HUES48 (cell line): ENCODE measurements around the gene NEURL1B.

Experiments used
- H3K27ac ChIP-seq: one replicate; pipeline ENCODE4 v1.7.0; 2013; ENCODE audit warnings: low read depth, low read length, inconsistent platforms
- H3K27me3 ChIP-seq: 2 replicates; pipeline ENCODE4 v1.6.1; 2013; ENCODE audit warnings: mild to moderate bottlenecking, low read length; ENCODE audit not compliant: control insufficient read depth, insufficient read depth
- H3K36me3 ChIP-seq: 2 replicates; pipeline ENCODE4 v1.6.1; 2013; ENCODE audit warnings: low read length; ENCODE audit not compliant: control insufficient read depth, insufficient read depth
- H3K4me1 ChIP-seq: 2 replicates; pipeline ENCODE4 v1.6.1; 2013; ENCODE audit warnings: mild to moderate bottlenecking, low read length; ENCODE audit not compliant: control insufficient read depth, insufficient read depth
- H3K4me3 ChIP-seq: 2 replicates; pipeline ENCODE4 v1.5.1; 2013; ENCODE audit warnings: mild to moderate bottlenecking, low read depth, low read length
- H3K9ac ChIP-seq: 2 replicates; pipeline ENCODE4 v1.6.1; 2013; ENCODE audit warnings: mild to moderate bottlenecking, low read depth, low read length, moderate library complexity
- H3K9me3 ChIP-seq: 2 replicates; pipeline ENCODE4 v1.6.1; 2013; ENCODE audit warnings: low read length; ENCODE audit not compliant: control insufficient read depth, insufficient read depth

NEURL1B gene

DNA sequence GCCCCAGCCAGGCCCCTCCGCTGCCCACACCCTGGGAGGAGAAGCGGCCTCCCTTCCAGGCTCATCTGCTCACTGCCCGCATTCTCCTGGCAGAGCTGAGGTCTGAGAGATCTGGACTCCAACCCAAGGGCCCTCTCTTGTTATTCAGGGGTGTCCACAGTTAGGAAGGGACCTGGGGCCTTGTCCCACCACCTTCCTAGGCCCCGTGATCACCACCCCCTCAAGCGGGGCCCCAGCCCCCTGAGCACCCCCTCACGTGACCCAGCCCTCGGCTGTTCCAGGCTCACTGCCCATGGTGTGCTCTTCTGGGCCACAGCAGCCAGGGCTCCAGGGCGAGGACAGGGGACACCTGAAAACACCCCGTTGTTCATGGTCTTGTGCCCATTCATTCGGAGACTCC lies 48.7 kb downstream of the NEURL1B start:
- peaks cover 9% of the 10 kb centered on the region for H3K27me3 ChIP-seq
- no peak overlapping the region for H3K9ac ChIP-seq
- H3K4me1 ChIP-seq, result peaks cover 6% of the 10 kb centered on the region; the same call in 1 of the 2 replicates
- no peaks in the 10 kb centered on the region for H3K9me3 ChIP-seq
- peaks cover 5% of the 10 kb centered on the region; the same call in 1 of the 2 replicates for H3K36me3 ChIP-seq
- H3K27ac ChIP-seq, result no peak overlapping the region
- H3K4me3 ChIP-seq, result no peak overlapping the region

GRCh38 chr5:172690258-172691075 lies 49.4 kb downstream of the NEURL1B start:
- Histone ChIP-seq H3K27ac (no peak overlapping the region), H3K27me3 (0 out of 2 replicates have a peak, but pooled peaks cover 2% of the 10 kb centered on the region), H3K36me3 (peaks cover 5% of the 10 kb centered on the region; the same call in 1 of the 2 replicates), H3K4me3 (no peak overlapping the region), H3K9me3 (no peaks in the 10 kb centered on the region), H3K4me1 (peaks cover 9% of the 10 kb centered on the region; the same call in 1 of the 2 replicates), H3K9ac (no peak overlapping the region)

DNA sequence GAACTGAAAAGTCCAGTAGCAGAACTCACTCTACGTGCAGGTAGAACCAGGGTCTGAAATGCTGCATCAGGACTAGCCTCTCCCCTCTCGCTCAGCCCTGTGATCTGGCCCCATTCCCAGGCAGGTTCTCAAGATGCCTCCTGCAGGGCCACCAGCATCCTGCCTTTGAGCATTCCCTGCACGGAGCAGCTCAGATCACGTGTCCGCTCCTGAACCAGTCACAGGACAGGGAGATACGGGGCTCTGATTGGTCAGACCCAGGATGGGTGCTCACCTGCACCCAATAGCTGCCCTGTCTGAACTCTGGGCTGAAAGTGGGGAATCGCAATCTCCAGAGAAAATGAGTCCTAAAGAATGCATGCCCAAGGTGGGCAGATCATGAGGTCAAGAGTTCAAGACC lies 50.8 kb downstream of the NEURL1B start:
- Histone ChIP-seq H3K9me3 (no peaks in the 10 kb centered on the region), H3K27ac (no peak overlapping the region), H3K4me1 (peaks cover 9% of the 10 kb centered on the region; the same call in 1 of the 2 replicates), H3K27me3 (no peaks in the 10 kb centered on the region), H3K4me3 (no peak overlapping the region), H3K9ac (no peak overlapping the region), H3K36me3 (peaks cover 5% of the 10 kb centered on the region; the same call in 1 of the 2 replicates)

DNA sequence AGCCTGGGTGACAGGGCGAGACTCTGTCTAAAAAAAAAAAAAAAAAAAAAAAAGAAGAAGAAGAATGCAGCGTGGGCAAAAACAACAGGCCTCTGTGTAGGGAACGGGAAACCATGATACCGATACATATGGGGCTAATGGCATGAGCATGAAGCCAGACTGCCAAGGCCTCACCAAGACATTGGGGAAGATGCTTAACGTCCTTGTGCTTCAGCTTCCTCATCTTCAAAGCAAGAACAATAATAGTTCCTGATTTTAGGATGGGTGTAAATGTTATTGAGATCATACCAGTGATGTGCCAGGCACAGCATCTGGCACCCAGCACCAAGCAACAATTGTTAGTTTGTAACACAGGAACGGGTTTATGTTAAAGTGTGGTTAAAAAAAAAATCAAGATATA lies 51.4 kb downstream of the NEURL1B start:
- Histone ChIP-seq H3K4me1 (peaks cover 9% of the 10 kb centered on the region; the same call in 1 of the 2 replicates), H3K27me3 (no peaks in the 10 kb centered on the region), H3K9ac (no peak overlapping the region), H3K9me3 (no peaks in the 10 kb centered on the region), H3K36me3 (peaks cover 5% of the 10 kb centered on the region; the same call in 1 of the 2 replicates), H3K27ac (no peak overlapping the region), H3K4me3 (no peak overlapping the region)

DNA sequence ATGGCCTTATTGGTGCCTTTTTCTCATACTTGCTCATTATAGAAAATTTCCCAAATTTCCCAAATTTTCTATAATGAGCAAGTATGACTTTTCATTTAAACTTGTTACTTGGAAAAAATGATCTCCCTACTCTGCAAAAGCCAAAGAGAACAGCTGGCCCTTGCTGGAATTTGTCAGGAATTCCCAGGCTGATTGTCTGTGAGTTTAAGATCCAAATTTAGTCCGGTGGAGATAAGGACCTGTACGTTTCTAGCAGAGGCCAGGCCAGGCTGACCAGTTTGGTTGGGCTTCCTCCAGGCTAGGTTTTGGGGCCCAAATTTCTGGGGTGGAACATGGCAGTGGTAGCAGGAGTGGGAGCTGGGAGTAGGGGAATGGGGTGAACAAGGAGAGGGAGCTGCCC lies 51.9 kb downstream of the NEURL1B start:
- Histone ChIP-seq H3K27ac (no peak overlapping the region), H3K4me3 (no peak overlapping the region), H3K9ac (no peak overlapping the region), H3K36me3 (peaks cover 5% of the 10 kb centered on the region; the same call in 1 of the 2 replicates), H3K9me3 (no peaks in the 10 kb centered on the region), H3K27me3 (no peaks in the 10 kb centered on the region), H3K4me1 (peaks cover 9% of the 10 kb centered on the region; the same call in 1 of the 2 replicates)

- no peaks in the 10 kb centered on the region; the same call in 1 of the 2 replicates for H3K36me3 ChIP-seq
- H3K4me3 ChIP-seq, result no peak overlapping the region
- H3K27me3 ChIP-seq, result no peaks in the 10 kb centered on the region
- no peaks in the 10 kb centered on the region for H3K9me3 ChIP-seq
- H3K27ac ChIP-seq, result no peak overlapping the region
- no peak overlapping the region for H3K9ac ChIP-seq
- peaks cover 9% of the 10 kb centered on the region; the same call in 1 of the 2 replicates for H3K4me1 ChIP-seq
Measured at GRCh38 chr5:172694061-172694460, 53.0 kb downstream of the NEURL1B start.

GRCh38 chr5:172694541-172694940 lies 53.5 kb downstream of the NEURL1B start:
- Histone ChIP-seq H3K4me1 (peaks cover 9% of the 10 kb centered on the region), H3K9me3 (no peaks in the 10 kb centered on the region), H3K27ac (no peak overlapping the region), H3K36me3 (no peaks in the 10 kb centered on the region), H3K4me3 (no peak overlapping the region), H3K9ac (no peak overlapping the region), H3K27me3 (no peaks in the 10 kb centered on the region)

GRCh38 chr5:172695232-172696054 lies 54.4 kb downstream of the NEURL1B start:
- Histone ChIP-seq H3K4me1 (peaks cover 15% of the 10 kb centered on the region), H3K4me3 (no peak overlapping the region), H3K9ac (no peak overlapping the region), H3K27ac (no peak overlapping the region), H3K27me3 (no peaks in the 10 kb centered on the region), H3K36me3 (no peaks in the 10 kb centered on the region), H3K9me3 (no peaks in the 10 kb centered on the region)

DNA sequence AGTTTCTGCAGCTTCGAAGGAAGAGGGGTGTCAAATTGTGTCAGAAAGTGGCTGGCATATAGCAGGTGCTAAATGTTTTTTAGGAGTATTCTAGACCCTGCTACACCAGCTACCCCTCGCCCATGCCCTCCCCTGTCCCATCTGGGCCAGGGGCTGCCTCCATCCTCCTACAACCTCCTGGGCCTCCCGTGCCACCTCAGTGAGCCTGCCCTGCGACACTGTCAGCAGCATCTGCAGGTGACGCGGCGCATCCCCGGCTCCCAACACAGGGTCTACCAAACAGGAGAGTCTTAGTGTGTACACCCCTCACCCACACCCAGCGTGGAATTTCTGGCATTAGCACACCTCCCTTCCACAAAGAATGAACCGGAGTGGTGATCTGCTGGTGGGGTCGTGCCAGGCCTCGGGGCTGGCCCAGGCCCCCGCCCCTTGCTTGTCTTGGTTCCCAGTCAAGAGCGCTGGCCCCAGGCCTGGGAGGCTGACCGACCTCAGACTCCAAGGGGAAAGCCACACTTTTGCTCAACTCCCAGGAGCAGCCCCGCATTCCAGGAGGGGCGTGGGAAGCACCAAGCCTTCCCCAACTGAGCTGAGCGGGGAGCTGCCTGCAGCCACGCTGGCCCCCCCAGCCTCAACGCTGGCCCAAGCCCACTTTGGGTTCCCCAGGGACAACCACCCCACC lies 55.2 kb downstream of the NEURL1B start:
- no peak overlapping the region for H3K9ac ChIP-seq
- peaks cover 6% of the 10 kb centered on the region for H3K27me3 ChIP-seq
- peaks cover 22% of the 10 kb centered on the region for H3K4me1 ChIP-seq
- H3K9me3 ChIP-seq, result no peaks in the 10 kb centered on the region
- no peak overlapping the region for H3K27ac ChIP-seq
- H3K4me3 ChIP-seq, result no peak overlapping the region
- H3K36me3 ChIP-seq, result no peaks in the 10 kb centered on the region

GRCh38 chr5:172697123-172698121 lies 56.4 kb downstream of the NEURL1B start:
- H3K9me3 ChIP-seq, result no peaks in the 10 kb centered on the region
- H3K27me3 ChIP-seq, result peaks cover 11% of the 10 kb centered on the region
- H3K4me1 ChIP-seq, result peaks cover 28% of the 10 kb centered on the region
- H3K9ac ChIP-seq, result no peak overlapping the region
- H3K36me3 ChIP-seq, result no peaks in the 10 kb centered on the region
- peak overlapping the region; percentile 50 for H3K4me3 ChIP-seq
- H3K27ac ChIP-seq, result no peak overlapping the region
